MM.1S (cell line): ENCODE data around the gene ATG4B.

Experiments
- DNase-seq: peaks from one replicate; pipeline ENCODE4 v3.0.0-alpha.2; 2015
- H2AFZ ChIP-seq: fragments of 300-600 bp; sonication (generic); 2 replicates; pipeline ENCODE4 v1.6.0; 2016; ENCODE audit warnings: antibody characterized with exemption, low read length
- H3F3A ChIP-seq: fragments of 300-600 bp; sonication (generic); 2 replicates; pipeline ENCODE4 v1.6.1; 2016; ENCODE audit warnings: mild to moderate bottlenecking, antibody characterized with exemption, low read length, moderate library complexity, mixed read lengths; ENCODE audit not compliant: insufficient read depth
- H3K27ac ChIP-seq: fragments of 300-600 bp; sonication (generic); 2 replicates; pipeline ENCODE4 v1.5.1; 2016; ENCODE audit warnings: mild to moderate bottlenecking, low read length
- H3K27me3 ChIP-seq: fragments of 300-600 bp; sonication (generic); replicated peaks from 2 replicates; pipeline ENCODE4 v1.6.0; 2016; ENCODE audit warnings: low read length; ENCODE audit not compliant: insufficient read depth
- H3K36me3 ChIP-seq: fragments of 300-600 bp; sonication (generic); replicated peaks from 2 replicates; pipeline ENCODE4 v1.6.1; 2016; ENCODE audit warnings: mild to moderate bottlenecking, low read length, mixed read lengths; ENCODE audit not compliant: insufficient read depth
- H3K4me1 ChIP-seq: fragments of 300-600 bp; sonication (generic); 2 replicates; pipeline ENCODE4 v1.6.1; 2016; ENCODE audit warnings: low read length, mixed read lengths
- H3K4me2 ChIP-seq: fragments of 300-600 bp; sonication (generic); 2 replicates; pipeline ENCODE4 v1.6.0; 2016; ENCODE audit warnings: low read depth, low read length
- H3K4me3 ChIP-seq: fragments of 300-600 bp; sonication (generic); 2 replicates; pipeline ENCODE4 v1.5.1; 2016; ENCODE audit warnings: low read length, mixed read lengths
- H3K79me2 ChIP-seq: fragments of 300-600 bp; sonication (generic); 2 replicates; pipeline ENCODE4 v1.6.1; 2016; ENCODE audit warnings: mixed run types, low read length, mixed read lengths
- H3K9ac ChIP-seq: fragments of 300-600 bp; sonication (generic); 2 replicates; pipeline ENCODE4 v1.6.1; 2016; ENCODE audit warnings: low read length, mixed read lengths
- H3K9me2 ChIP-seq: fragments of 300-600 bp; sonication (generic); replicated peaks from 2 replicates; pipeline ENCODE4 v1.6.1; 2016; ENCODE audit warnings: mild to moderate bottlenecking, low read length, mixed read lengths; ENCODE audit not compliant: insufficient read depth
- H3K9me3 ChIP-seq: fragments of 300-600 bp; sonication (generic); replicated peaks from 2 replicates; pipeline ENCODE4 v1.6.1; 2016; ENCODE audit warnings: mild to moderate bottlenecking, low read length, mixed read lengths; ENCODE audit not compliant: insufficient read depth
- H4K20me1 ChIP-seq: fragments of 300-600 bp; sonication (generic); 2 replicates; pipeline ENCODE4 v1.6.1; 2016; ENCODE audit warnings: mild to moderate bottlenecking, low read length, moderate library complexity, mixed read lengths; ENCODE audit not compliant: insufficient read depth
- EZH2 ChIP-seq: fragments of 300-600 bp; sonication (generic); optimal IDR thresholded peaks from 2 replicates; pipeline ENCODE3; 2017; ENCODE audit warnings: low read depth, mild to moderate bottlenecking, antibody characterized with exemption, low read length, mixed read lengths
- EZH2phosphoT487 ChIP-seq: fragments of 300-600 bp; sonication (generic); IDR thresholded peaks from 2 replicates; pipeline ENCODE4 v1.6.1; 2018; ENCODE audit warnings: antibody characterized with exemption, low read length
- TF ChIP-seq, protein P1 (sequence below): fragments of 300-600 bp; sonication (generic); IDR thresholded peaks from 2 replicates; pipeline ENCODE4 v1.5.1; 2016; ENCODE audit warnings: antibody characterized with exemption, low read length, mixed read lengths

The ATG4B gene

GRCh38 chr2:241680827-241681599 is 43.5 kb downstream of the ATG4B start:
- peaks cover 5% of the 10 kb centered on the region; the same call in 1 of the 2 replicates for H3K4me1 ChIP-seq
- no peaks in the 10 kb centered on the region for H4K20me1 ChIP-seq
- H3K9ac ChIP-seq, result no peak overlapping the region
- no peaks in the 10 kb centered on the region for H3F3A ChIP-seq
- peaks cover 4% of the 10 kb centered on the region for H3K36me3 ChIP-seq
- peaks cover 40% of the 10 kb centered on the region for H3K79me2 ChIP-seq
- H3K27ac ChIP-seq, result no peak overlapping the region
- H3K9me2 ChIP-seq, result no peaks in the 10 kb centered on the region
- no peak overlapping the region for H3K4me3 ChIP-seq
- H3K27me3 ChIP-seq, result no peaks in the 10 kb centered on the region
- no peak overlapping the region for H2AFZ ChIP-seq
- no peak overlapping the region for H3K4me2 ChIP-seq
- no peaks in the 10 kb centered on the region for H3K9me3 ChIP-seq
- no peak for DNase-seq
- TF ChIP-seq EZH2phosphoT487 (no peak), EZH2 (no peak)
- TF ChIP-seq, protein P1, sequence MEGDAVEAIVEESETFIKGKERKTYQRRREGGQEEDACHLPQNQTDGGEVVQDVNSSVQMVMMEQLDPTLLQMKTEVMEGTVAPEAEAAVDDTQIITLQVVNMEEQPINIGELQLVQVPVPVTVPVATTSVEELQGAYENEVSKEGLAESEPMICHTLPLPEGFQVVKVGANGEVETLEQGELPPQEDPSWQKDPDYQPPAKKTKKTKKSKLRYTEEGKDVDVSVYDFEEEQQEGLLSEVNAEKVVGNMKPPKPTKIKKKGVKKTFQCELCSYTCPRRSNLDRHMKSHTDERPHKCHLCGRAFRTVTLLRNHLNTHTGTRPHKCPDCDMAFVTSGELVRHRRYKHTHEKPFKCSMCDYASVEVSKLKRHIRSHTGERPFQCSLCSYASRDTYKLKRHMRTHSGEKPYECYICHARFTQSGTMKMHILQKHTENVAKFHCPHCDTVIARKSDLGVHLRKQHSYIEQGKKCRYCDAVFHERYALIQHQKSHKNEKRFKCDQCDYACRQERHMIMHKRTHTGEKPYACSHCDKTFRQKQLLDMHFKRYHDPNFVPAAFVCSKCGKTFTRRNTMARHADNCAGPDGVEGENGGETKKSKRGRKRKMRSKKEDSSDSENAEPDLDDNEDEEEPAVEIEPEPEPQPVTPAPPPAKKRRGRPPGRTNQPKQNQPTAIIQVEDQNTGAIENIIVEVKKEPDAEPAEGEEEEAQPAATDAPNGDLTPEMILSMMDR, result no peak

GRCh38 chr2:241686324-241686649 is 48.8 kb downstream of the ATG4B start:
- peak; percentile 13 for DNase-seq

GRCh38 chr2:241686650-241687425 is 49.3 kb downstream of the ATG4B start, which contains the start of gene DTYMK:
TSS of gene DTYMK (minus strand) at chr2:241686815. CDS start at chr2:241686783, 32 bp downstream.
- DNase-seq, result peak; percentile 96
- H3K9me3 ChIP-seq, result no peaks in the 10 kb centered on the region
- H3K27ac ChIP-seq, result peak within 1 kb of the TSS; percentile 76
- no peaks in the 10 kb centered on the region for H3F3A ChIP-seq
- peaks cover 58% of the 10 kb centered on the region for H3K79me2 ChIP-seq
- H3K4me1 ChIP-seq, result peaks cover 8% of the 10 kb centered on the region; the same call in 1 of the 2 replicates
- peak within 1 kb of the TSS; percentile 85 for H2AFZ ChIP-seq
- H3K9me2 ChIP-seq, result no peaks in the 10 kb centered on the region
- TF ChIP-seq EZH2phosphoT487 (no peak), EZH2 (no peak)
- TF ChIP-seq, protein P1, result no peak
- peak within 1 kb of the TSS; percentile 96 for H3K9ac ChIP-seq
- H3K4me3 ChIP-seq, result peak within 1 kb of the TSS; percentile 97
- H3K36me3 ChIP-seq, result peaks cover 4% of the 10 kb centered on the region; the same call in 1 of the 2 replicates
- peak within 1 kb of the TSS; percentile 79 for H3K4me2 ChIP-seq
- H3K27me3 ChIP-seq, result no peaks in the 10 kb centered on the region
- no peaks in the 10 kb centered on the region for H4K20me1 ChIP-seq

More at GRCh38 chr2:241686324-241686649, 48.8 kb downstream of the ATG4B start:
- H3K36me3 ChIP-seq, result peaks cover 4% of the 10 kb centered on the region; the same call in 1 of the 2 replicates
- H3K9me2 ChIP-seq, result no peaks in the 10 kb centered on the region
- H3F3A ChIP-seq, result no peaks in the 10 kb centered on the region
- H3K4me3 ChIP-seq, result peak overlapping the region; percentile 85
- peak overlapping the region; percentile 79 for H3K4me2 ChIP-seq
- H3K9me3 ChIP-seq, result no peaks in the 10 kb centered on the region
- peak overlapping the region; percentile 77 for H2AFZ ChIP-seq
- peak overlapping the region; percentile 62; the same call in 1 of the 2 replicates for H3K27ac ChIP-seq
- H3K9ac ChIP-seq, result peak overlapping the region; percentile 90
- TF ChIP-seq EZH2 (no peak), EZH2phosphoT487 (no peak)
- TF ChIP-seq, protein P1, result no peak
- H3K27me3 ChIP-seq, result no peaks in the 10 kb centered on the region
- H3K4me1 ChIP-seq, result peaks cover 8% of the 10 kb centered on the region; the same call in 1 of the 2 replicates
- peaks cover 63% of the 10 kb centered on the region for H3K79me2 ChIP-seq
- H4K20me1 ChIP-seq, result no peaks in the 10 kb centered on the region
